ENCODE data around the gene LSM14A.

Gene LSM14A

DNA sequence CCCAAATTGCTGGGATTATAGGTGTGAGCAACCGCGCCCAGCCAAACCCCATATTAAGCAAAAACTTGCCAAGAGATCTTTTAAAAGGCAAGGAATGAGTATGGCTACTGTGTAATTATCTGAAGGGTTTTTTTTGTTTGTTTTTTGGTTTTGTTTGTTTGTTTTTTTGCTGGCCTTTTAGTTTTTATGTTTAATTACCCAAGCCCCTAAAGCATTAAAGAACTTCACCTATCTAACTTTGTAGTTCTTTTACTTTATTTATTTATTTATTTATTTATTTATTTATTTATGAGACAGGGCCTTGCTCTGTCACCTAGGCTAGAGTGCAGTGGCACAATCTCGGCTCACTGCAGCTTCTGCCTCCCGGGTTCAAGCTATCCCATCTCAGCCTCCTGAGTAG, 41.7 kb downstream of the LSM14A start (continued):
- TF ChIP-seq, protein P1, sequence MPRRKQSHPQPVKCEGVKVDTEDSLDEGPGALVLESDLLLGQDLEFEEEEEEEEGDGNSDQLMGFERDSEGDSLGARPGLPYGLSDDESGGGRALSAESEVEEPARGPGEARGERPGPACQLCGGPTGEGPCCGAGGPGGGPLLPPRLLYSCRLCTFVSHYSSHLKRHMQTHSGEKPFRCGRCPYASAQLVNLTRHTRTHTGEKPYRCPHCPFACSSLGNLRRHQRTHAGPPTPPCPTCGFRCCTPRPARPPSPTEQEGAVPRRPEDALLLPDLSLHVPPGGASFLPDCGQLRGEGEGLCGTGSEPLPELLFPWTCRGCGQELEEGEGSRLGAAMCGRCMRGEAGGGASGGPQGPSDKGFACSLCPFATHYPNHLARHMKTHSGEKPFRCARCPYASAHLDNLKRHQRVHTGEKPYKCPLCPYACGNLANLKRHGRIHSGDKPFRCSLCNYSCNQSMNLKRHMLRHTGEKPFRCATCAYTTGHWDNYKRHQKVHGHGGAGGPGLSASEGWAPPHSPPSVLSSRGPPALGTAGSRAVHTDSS (tag by site-specific recombination; IDR thresholded peaks at IDR 0.05) = no peak
- TF ChIP-seq ZNF658 (tag by site-specific recombination; IDR thresholded peaks at IDR 0.05) (no peak), ZNF623 (tag by site-specific recombination; IDR thresholded peaks at IDR 0.05) (peak; percentile 83), ZNF394 (tag by site-specific recombination; IDR thresholded peaks at IDR 0.05; ENCODE audit: borderline replicate concordance) (peak; percentile 97), ZNF610 (tag by site-specific recombination; IDR thresholded peaks at IDR 0.05; ENCODE audit: borderline replicate concordance) (0 out of 2 replicates have a peak, but pooled peaks have one; percentile 49), ZNF184 (tag by site-specific recombination; IDR thresholded peaks at IDR 0.05) (no peak), ZNF223 (tag by site-specific recombination; IDR thresholded peaks at IDR 0.05) (0 out of 2 replicates have a peak, but pooled peaks have one; percentile 69), KLF9 (tag by site-specific recombination; IDR thresholded peaks at IDR 0.05; ENCODE audit: low read depth) (no peak), ZNF544 (tag by site-specific recombination; IDR thresholded peaks at IDR 0.05) (no peak), ZNF596 (tag by site-specific recombination; IDR thresholded peaks at IDR 0.05) (no peak), ZNF19 (tag by site-specific recombination; IDR thresholded peaks at IDR 0.05; ENCODE audit: low read depth) (peak; percentile 95), ZSCAN16 (tag by site-specific recombination; IDR thresholded peaks at IDR 0.05) (no peak), GLIS1 (tag by site-specific recombination; IDR thresholded peaks at IDR 0.05) (0 out of 2 replicates have a peak, but pooled peaks have one; percentile 7), OSR2 (tag by site-specific recombination; IDR thresholded peaks at IDR 0.05) (peak; percentile 75; the same call in 1 of the 2 replicates), WT1 (tag by site-specific recombination; IDR thresholded peaks at IDR 0.05) (peak; percentile 60), ZNF2 (tag by site-specific recombination; IDR thresholded peaks at IDR 0.05) (no peak)
- TF ChIP-seq, protein P2, sequence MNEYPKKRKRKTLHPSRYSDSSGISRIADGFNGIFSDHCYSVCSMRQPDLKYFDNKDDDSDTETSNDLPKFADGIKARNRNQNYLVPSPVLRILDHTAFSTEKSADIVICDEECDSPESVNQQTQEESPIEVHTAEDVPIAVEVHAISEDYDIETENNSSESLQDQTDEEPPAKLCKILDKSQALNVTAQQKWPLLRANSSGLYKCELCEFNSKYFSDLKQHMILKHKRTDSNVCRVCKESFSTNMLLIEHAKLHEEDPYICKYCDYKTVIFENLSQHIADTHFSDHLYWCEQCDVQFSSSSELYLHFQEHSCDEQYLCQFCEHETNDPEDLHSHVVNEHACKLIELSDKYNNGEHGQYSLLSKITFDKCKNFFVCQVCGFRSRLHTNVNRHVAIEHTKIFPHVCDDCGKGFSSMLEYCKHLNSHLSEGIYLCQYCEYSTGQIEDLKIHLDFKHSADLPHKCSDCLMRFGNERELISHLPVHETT (tag by site-specific recombination; IDR thresholded peaks at IDR 0.05) = peak; percentile 79
- TF ChIP-seq, protein P3, sequence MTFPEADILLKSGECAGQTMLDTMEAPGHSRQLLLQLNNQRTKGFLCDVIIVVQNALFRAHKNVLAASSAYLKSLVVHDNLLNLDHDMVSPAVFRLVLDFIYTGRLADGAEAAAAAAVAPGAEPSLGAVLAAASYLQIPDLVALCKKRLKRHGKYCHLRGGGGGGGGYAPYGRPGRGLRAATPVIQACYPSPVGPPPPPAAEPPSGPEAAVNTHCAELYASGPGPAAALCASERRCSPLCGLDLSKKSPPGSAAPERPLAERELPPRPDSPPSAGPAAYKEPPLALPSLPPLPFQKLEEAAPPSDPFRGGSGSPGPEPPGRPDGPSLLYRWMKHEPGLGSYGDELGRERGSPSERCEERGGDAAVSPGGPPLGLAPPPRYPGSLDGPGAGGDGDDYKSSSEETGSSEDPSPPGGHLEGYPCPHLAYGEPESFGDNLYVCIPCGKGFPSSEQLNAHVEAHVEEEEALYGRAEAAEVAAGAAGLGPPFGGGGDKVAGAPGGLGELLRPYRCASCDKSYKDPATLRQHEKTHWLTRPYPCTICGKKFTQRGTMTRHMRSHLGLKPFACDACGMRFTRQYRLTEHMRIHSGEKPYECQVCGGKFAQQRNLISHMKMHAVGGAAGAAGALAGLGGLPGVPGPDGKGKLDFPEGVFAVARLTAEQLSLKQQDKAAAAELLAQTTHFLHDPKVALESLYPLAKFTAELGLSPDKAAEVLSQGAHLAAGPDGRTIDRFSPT (tag by site-specific recombination; IDR thresholded peaks at IDR 0.05) = no peak
- TF ChIP-seq, protein P4, sequence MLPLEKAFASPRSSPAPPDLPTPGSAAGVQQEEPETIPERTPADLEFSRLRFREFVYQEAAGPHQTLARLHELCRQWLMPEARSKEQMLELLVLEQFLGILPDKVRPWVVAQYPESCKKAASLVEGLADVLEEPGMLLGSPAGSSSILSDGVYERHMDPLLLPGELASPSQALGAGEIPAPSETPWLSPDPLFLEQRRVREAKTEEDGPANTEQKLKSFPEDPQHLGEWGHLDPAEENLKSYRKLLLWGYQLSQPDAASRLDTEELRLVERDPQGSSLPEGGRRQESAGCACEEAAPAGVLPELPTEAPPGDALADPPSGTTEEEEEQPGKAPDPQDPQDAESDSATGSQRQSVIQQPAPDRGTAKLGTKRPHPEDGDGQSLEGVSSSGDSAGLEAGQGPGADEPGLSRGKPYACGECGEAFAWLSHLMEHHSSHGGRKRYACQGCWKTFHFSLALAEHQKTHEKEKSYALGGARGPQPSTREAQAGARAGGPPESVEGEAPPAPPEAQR (tag by site-specific recombination; IDR thresholded peaks at IDR 0.05) = no peak
- TF ChIP-seq, protein P5, sequence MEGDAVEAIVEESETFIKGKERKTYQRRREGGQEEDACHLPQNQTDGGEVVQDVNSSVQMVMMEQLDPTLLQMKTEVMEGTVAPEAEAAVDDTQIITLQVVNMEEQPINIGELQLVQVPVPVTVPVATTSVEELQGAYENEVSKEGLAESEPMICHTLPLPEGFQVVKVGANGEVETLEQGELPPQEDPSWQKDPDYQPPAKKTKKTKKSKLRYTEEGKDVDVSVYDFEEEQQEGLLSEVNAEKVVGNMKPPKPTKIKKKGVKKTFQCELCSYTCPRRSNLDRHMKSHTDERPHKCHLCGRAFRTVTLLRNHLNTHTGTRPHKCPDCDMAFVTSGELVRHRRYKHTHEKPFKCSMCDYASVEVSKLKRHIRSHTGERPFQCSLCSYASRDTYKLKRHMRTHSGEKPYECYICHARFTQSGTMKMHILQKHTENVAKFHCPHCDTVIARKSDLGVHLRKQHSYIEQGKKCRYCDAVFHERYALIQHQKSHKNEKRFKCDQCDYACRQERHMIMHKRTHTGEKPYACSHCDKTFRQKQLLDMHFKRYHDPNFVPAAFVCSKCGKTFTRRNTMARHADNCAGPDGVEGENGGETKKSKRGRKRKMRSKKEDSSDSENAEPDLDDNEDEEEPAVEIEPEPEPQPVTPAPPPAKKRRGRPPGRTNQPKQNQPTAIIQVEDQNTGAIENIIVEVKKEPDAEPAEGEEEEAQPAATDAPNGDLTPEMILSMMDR (tag by site-specific recombination; IDR thresholded peaks at IDR 0.05) = no peak
- TF ChIP-seq, protein P6, sequence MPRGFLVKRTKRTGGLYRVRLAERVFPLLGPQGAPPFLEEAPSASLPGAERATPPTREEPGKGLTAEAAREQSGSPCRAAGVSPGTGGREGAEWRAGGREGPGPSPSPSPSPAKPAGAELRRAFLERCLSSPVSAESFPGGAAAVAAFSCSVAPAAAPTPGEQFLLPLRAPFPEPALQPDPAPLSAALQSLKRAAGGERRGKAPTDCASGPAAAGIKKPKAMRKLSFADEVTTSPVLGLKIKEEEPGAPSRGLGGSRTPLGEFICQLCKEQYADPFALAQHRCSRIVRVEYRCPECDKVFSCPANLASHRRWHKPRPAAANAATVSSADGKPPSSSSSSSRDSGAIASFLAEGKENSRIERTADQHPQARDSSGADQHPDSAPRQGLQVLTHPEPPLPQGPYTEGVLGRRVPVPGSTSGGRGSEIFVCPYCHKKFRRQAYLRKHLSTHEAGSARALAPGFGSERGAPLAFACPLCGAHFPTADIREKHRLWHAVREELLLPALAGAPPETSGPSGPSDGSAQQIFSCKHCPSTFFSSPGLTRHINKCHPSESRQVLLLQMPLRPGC (tag by site-specific recombination; IDR thresholded peaks at IDR 0.05) = peak; percentile 35; the same call in 1 of the 2 replicates
- TF ChIP-seq, protein P7, sequence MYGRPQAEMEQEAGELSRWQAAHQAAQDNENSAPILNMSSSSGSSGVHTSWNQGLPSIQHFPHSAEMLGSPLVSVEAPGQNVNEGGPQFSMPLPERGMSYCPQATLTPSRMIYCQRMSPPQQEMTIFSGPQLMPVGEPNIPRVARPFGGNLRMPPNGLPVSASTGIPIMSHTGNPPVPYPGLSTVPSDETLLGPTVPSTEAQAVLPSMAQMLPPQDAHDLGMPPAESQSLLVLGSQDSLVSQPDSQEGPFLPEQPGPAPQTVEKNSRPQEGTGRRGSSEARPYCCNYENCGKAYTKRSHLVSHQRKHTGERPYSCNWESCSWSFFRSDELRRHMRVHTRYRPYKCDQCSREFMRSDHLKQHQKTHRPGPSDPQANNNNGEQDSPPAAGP (tag by site-specific recombination; IDR thresholded peaks at IDR 0.05) = no peak
- TF ChIP-seq, protein P8, sequence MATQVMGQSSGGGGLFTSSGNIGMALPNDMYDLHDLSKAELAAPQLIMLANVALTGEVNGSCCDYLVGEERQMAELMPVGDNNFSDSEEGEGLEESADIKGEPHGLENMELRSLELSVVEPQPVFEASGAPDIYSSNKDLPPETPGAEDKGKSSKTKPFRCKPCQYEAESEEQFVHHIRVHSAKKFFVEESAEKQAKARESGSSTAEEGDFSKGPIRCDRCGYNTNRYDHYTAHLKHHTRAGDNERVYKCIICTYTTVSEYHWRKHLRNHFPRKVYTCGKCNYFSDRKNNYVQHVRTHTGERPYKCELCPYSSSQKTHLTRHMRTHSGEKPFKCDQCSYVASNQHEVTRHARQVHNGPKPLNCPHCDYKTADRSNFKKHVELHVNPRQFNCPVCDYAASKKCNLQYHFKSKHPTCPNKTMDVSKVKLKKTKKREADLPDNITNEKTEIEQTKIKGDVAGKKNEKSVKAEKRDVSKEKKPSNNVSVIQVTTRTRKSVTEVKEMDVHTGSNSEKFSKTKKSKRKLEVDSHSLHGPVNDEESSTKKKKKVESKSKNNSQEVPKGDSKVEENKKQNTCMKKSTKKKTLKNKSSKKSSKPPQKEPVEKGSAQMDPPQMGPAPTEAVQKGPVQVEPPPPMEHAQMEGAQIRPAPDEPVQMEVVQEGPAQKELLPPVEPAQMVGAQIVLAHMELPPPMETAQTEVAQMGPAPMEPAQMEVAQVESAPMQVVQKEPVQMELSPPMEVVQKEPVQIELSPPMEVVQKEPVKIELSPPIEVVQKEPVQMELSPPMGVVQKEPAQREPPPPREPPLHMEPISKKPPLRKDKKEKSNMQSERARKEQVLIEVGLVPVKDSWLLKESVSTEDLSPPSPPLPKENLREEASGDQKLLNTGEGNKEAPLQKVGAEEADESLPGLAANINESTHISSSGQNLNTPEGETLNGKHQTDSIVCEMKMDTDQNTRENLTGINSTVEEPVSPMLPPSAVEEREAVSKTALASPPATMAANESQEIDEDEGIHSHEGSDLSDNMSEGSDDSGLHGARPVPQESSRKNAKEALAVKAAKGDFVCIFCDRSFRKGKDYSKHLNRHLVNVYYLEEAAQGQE (tag by site-specific recombination; IDR thresholded peaks at IDR 0.05) = peak; percentile 85
